DMS114 treated with DMSO at 0.1 percent for 48 hours (cell line): ENCODE measurements around the gene COL19A1.

Experiments used
- DNase-seq: peaks from one replicate; lab custom pipeline; 2025; ENCODE audit not compliant: unreplicated experiment; lab: John Stamatoyannopoulos, UW

The COL19A1 gene

DNA sequence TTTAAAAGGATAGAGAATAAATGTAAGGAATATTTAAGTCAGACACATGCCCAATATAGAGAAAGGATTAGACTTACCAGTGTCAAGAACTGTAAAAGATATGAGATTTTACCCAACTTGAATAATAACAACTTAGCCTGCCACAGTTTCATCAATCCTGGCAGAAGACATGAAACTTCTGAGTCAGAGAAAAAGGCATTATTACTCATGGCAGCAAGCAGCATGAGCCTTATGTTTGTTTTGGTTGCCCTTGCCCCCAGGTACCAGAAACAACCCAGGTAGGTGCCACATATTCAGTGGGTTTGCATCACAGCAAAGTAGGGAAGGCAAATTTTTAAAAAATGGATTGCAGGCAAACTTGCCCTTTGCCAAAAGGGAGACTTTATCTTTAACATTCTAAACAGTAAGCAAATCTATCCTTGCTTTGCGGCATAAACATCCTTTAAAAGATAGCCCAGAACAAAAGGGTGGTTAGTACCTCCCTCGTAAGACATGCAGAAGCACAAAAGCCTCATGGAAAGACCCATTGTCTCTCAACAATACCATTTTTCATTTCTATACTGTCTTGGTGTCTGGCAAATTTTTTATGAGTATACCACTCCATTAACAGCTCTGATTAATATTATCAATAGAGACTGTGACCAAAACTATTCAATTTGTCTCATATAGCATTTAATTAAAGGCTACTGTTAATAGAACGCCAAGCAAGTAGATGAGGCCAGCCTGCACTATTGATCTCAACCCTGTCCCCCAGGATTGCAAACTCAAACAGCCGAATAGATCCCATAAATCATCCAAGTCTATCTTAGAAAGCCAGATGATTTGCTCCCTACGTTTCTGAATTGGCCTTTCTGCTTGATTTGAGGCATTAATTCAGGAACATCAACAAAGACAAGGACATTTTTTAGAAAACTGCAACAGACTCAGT is 185.1 kb downstream of the COL19A1 start:
- no peak for DNase-seq

- DNase-seq, result no peak
These were observed 192.8 kb downstream of the COL19A1 start for GRCh38 chr6:70059039-70059719.

GRCh38 chr6:70060680-70061079 is 194.3 kb downstream of the COL19A1 start:
- no peak for DNase-seq

- DNase-seq, result no peak
These were observed 195.2 kb downstream of the COL19A1 start for GRCh38 chr6:70061546-70061945.

DNA sequence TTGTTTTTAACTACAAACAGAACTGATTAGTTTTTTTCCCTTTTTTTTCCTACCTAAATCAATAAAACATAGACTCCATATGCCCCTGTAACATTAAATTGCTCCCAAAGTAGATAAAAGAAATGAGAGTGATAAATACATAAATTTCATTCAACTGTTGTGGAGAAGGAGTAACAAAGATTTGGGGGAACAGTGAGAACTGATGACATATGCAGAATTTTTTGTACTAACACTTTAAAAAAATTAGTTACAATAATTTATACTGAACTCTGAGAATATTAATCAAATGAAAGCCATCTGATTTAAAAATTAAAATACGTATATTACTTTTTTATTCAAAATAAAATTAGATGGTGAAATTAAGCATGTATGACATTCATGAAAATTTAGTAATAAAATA is 195.7 kb downstream of the COL19A1 start:
- no peak for DNase-seq

DNA sequence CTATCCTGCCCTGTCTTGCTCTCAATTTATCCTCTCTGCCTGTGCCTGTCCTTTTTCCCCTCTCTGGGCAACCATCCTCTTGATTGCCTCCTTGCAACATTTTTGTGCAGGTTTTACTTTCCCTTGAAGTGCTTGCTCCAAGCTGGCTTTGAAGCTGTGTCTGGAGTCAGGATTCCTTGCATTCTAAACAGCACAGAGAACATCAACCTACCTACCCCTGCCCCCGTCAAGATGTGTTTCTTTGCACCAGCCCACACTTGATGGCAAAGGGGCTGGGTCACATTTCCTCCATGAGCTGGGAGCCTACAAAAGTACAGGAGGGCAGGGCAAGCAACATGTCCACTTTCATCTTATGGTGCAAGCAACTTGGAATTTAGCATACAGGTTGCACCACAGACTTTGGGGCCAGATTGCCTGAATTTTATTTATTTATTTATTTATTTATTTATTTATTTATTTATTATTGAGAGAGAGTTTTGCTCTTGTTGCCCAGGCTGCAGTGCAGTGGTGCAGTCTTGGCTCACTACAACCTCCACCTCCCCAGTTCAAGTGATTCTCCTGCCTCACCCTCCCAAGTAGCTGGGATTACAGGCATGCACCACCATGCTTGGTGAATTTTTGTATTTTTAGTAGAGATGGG is 206.3 kb downstream of the COL19A1 start:
- no peak for DNase-seq

DNA sequence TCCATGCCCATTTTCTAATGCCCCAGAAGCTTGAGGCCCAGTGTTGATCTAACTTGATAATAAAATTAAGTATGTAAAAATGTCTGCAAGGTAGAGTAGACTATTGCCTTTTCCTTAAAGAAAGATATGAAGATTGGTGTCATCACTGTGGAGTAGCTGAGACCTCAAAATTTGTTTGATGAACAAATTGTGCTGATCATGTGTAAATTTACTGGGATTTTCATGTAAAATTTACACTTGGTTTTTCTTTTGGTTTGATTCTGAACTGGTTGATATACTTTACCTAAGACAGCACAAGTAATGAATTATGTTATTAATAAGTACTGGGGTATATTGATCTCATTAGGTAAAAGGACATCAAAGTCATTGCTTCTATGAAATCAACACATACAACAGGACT is 207.3 kb downstream of the COL19A1 start:
- DNase-seq, result no peak

DNA sequence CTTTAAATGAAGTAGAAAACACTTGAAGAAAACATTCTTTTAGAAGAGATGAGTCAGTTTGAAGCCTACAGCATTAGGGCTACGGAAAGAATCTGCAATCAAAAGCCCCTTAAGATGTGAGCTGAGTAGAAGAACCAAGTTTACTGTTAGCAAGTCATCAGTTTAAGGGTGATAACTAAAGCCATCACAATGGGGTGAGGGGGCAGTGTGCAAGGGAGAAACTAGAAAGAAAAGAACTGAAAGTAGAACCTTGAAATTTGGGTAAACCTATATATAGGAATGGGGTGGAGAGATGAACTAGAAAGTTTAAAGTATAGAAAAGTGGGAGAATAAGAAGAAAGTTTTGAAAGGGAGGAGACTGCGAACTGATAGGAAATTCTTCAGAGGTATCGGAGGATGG is 212.9 kb downstream of the COL19A1 start:
- DNase-seq, result no peak

DNA sequence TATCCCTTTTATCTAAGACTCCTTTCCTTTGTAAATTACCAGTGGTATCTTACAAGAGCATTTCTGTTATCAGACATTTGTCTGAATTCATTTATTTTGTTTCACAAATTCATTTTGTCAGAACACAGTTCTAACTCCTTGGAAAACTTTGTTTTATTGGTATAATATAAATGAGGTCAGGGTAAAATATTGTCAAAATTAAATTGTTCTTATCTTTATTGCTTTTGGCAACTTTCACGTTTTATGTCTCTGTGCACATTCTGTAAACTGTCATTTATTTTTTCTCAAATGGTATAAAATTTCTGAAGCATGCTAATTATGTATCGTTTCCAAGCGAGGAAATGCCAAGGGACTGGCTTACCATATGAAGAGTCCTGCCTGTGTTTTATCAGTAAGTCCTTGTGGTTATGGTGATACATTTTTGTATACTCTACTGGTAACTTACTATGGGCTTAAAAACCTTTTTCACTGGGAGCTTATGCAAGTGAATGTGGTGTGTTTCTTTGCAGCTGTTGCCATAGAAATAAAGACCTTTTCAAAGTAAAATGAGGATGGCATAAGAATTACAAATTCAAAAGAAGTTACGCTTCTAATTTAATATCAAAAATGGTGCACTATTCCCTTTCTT is 214.2 kb downstream of the COL19A1 start:
- no peak for DNase-seq

DNA sequence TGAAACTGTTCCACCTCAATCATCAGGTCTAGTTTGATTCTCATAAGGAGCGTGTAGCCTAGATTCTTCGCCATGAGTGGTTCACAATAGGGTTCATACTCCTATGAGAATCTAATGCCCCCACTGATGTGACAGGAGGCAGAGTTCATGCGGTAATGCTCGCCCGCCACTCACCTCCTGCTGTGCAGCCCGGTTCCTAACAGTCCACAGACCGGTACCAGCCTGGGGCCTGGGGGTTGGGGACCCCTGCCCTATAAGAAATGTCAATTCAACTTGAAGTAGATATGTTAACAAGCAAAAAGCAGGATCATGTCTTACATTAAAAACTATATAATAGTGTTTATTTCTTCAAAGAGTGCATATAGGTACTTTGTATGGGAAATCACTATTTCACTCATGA is 216.5 kb downstream of the COL19A1 start:
- no peak for DNase-seq

- no peak for DNase-seq
These were observed 220.4 kb downstream of the COL19A1 start for GRCh38 chr6:70086806-70087205.

DNA sequence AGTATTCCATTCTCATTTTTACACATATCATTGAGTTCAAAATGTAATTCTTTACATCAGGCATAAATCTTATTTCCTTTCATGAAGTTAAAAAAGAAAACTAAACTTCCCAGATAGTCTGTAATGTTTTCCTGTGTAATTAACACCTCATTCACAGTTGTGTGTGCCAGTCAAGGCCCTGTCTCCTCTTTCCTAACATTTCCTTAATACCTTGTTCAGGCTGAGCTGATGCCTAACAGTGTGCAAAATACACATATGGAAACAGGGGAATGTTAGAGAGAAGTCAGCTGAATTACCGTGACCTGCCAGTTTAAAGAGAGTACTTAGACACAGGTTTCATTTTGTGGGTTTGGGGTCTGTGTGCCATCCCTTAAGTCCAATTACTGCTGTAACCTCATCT is 227.8 kb downstream of the COL19A1 start:
- no peak for DNase-seq

GRCh38 chr6:70099732-70100131 is 233.4 kb downstream of the COL19A1 start:
- no peak for DNase-seq

- no peak for DNase-seq
These were observed 237.4 kb downstream of the COL19A1 start for GRCh38 chr6:70103798-70104197.

- DNase-seq, result peak; percentile 17
These were observed 241.7 kb downstream of the COL19A1 start for GRCh38 chr6:70107852-70108629.

DNA sequence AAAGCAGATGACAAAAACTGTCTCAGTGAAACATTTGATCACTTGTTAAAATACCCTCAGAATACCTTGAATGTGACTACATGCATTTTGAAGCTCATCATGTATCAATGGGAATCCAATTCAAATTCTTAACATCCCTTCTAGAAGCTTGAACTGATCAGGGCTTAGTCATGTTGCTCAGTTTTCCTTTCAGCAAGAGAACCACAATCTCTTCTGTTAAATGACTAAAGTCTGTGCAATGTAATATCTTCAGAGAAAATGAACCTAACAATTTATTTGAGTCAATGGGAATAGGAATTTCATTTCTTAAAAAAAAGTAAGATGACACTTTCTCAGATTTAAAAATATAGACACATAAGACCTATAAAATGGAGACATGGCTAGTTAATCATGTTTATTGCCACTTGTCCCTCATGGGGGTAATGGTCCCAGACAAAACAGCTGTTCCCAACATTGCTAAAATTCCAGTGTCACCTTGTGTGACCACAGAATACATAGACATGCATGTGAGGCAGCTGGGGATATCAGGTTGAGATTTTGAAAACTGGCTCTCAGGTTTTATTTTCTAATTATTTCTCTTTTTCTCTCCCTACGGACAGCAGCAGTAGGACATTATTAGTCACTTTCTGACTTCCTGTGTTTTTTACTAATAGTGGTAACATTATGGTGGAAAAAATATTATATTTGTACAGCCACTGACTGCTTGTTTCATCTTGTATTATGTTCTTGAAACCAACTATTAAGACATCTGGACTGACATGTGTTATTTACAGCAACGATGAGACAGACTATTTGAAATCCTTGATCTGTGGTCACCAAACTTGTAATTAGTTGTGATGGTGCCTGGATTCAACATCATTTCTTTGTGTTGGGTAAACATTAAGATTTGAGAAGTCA is 244.0 kb downstream of the COL19A1 start:
- no peak for DNase-seq

- no peak for DNase-seq
These were observed 245.4 kb downstream of the COL19A1 start for GRCh38 chr6:70111737-70112136.

- DNase-seq, result no peak
These were observed 246.4 kb downstream of the COL19A1 start for GRCh38 chr6:70112716-70113115.

GRCh38 chr6:70113171-70113570 is 246.8 kb downstream of the COL19A1 start:
- DNase-seq, result no peak

- DNase-seq, result no peak
These were observed 252.3 kb downstream of the COL19A1 start for GRCh38 chr6:70118670-70119069.
